ENCODE results near the gene BACE1. TPM values are rescaled to one million over a fixed set of nuclear protein-coding genes. Genes with fewer than 3 reads are reported as not detected.

The BACE1 gene
- total and polyA plus RNA-seq, 2 experiments from 2014 or later: 2.4 to 7.2 TPM

GRCh38 chr11:117302228-117302627 lies 13.8 kb downstream of the BACE1 start:
- no peak for TF ChIP-seq ZNF331 (CRISPR knock-in tag; IDR thresholded peaks at IDR 0.05; ENCODE audit: low read depth)
- no peak for TF ChIP-seq STAT1 (IDR thresholded peaks at IDR 0.05; ENCODE audit: unreplicated experiment)
- no peak for TF ChIP-seq POLR2AphosphoS5 (IDR thresholded peaks at IDR 0.05; ENCODE audit: low read depth)
- no peak for TF ChIP-seq ETS1 (IDR thresholded peaks at IDR 0.05)
- no peak for TF ChIP-seq EZH2 (IDR thresholded peaks at IDR 0.05; ENCODE audit: low read depth, unreplicated experiment)
- no peak for TF ChIP-seq JUNB (IDR thresholded peaks at IDR 0.05; ENCODE audit: unreplicated experiment)
- TF ChIP-seq NANOG (IDR thresholded peaks at IDR 0.05; ENCODE audit: borderline replicate concordance): no peak
- no peak for TF ChIP-seq CTCF (conservative IDR thresholded peaks at IDR 0.05; ENCODE audit: low read depth in 2 of 2)
- no peak for TF ChIP-seq REST (IDR thresholded peaks at IDR 0.05; ENCODE audit: unreplicated experiment)
- TF ChIP-seq ZNF114 (CRISPR knock-in tag; IDR thresholded peaks at IDR 0.05): no peak
- no peak for TF ChIP-seq EZH2phosphoT487 (IDR thresholded peaks at IDR 0.05; ENCODE audit: unreplicated experiment)
- TF ChIP-seq ZNF462 (CRISPR knock-in tag; IDR thresholded peaks at IDR 0.05): no peak
- TF ChIP-seq CREB1 (CRISPR knock-in tag; IDR thresholded peaks at IDR 0.05; ENCODE audit: low read depth): no peak
- Histone ChIP-seq H3K27me3 (ENCODE audit: insufficient read depth) (no peaks in the 10 kb centered on the region), H3F3A (replicated peaks; ENCODE audit: low read depth) (no peaks in the 10 kb centered on the region), H3K9me2 (ENCODE audit: insufficient read depth) (no peaks in the 10 kb centered on the region), H3K27ac (ENCODE audit: low read depth) (no peak overlapping the region), H3K4me3 (no peak overlapping the region), H4K20me1 (replicated peaks; ENCODE audit: insufficient read depth) (no peaks in the 10 kb centered on the region), H3K4me2 (no peak overlapping the region), H3K36me3 (ENCODE audit: insufficient read depth) (no peaks in the 10 kb centered on the region), H2AFZ (no peak overlapping the region), H3K79me2 (replicated peaks; ENCODE audit: insufficient read depth) (no peaks in the 10 kb centered on the region), H3K4me1 (ENCODE audit: insufficient read depth) (peaks cover 34% of the 10 kb centered on the region)
- DNase-seq (ENCODE audit: low spot score): no peak
- ATAC-seq: no peak
- H3K27ac Mint-ChIP-seq: no peak overlapping the region
- H3K36me3 Mint-ChIP-seq (ENCODE audit: low read depth): no peaks in the 10 kb centered on the region
- H3K27me3 Mint-ChIP-seq (ENCODE audit: insufficient read depth, low read depth, poor library complexity): peaks cover 19% of the 10 kb centered on the region
- no peaks in the 10 kb centered on the region for H3K9me3 Mint-ChIP-seq
- peaks cover 41% of the 10 kb centered on the region for H3K4me1 Mint-ChIP-seq
- no peak overlapping the region for H3K4me3 Mint-ChIP-seq

All from GM23338 (cell line).